ENCODE results near the gene NPHP1. TPM values are rescaled to one million over a fixed set of nuclear protein-coding genes. Genes with fewer than 3 reads are reported as not detected.

Gene NPHP1
- total and polyA plus RNA-seq, 2 of the 4 experiments (the other 2 are of a cell fraction), result 1.8 to 2.5 TPM

DNA sequence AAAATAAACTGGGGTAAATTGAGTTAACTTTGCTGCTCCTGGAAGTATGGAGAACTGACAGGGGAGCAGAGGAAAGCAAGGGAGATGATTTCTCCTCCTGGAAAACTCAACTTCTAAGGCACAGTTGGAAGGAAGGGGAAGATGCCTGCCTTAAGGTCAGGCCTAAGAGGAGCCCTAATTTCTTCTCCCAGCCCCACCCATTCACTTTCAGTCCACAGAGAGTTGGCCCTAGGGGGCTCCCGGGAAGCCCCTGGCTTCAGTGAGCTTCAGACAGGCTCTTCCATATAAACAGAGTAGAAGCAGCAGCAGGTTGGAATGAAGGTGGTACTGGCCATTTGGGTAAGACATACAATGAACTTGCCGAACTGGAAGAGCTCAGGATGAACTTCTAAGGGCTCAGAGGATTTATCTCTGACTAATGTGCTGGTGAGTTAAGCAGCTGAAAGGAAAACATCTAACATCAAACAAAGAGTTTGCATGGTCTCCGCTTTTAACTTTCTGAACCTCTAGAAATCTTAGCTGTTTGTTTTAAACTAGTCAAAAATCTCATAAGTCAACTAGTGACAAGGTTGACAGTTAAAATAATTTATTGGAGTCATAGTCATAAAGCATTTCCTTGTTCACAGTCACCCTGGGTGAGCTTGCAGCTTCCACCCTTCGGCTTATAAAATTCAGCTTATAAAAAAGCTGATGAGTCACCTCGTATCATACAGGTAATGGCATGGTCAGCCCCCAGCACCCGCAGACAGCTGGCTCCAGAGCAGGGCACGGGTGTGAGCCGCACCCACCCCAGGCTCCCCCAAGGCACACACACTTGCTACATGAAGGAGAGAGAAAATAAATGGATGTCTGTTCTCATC is 99.0 kb downstream of the NPHP1 start:
- H3K9ac ChIP-seq (ENCODE audit: low read depth, low read length), result peak overlapping the region; percentile 40; the same call in 1 of the 2 replicates
- peaks cover 0 to 4% of the 10 kb centered on the region in 2 experiments; a peak in 1 of 4 replicates for H3K79me1 ChIP-seq (ENCODE audit: low read depth in 1 of 2, low read length in 2 of 2)
- peak overlapping the region; percentile 96 for H2AK5ac ChIP-seq (ENCODE audit: low read depth, low read length)
- no peaks in the 10 kb centered on the region for H3K27me3 ChIP-seq (ENCODE audit: control insufficient read depth, insufficient read depth, low read length)
- POLR2A ChIA-PET (ENCODE audit: unreplicated experiment), result no interaction called here
- H4K8ac ChIP-seq (ENCODE audit: low read depth in 2 of 2, low read length in 2 of 2), result peak overlapping the region; percentile 63 to 80; a peak in 3 of 4 replicates
- peak overlapping the region; percentile 60 for H3K27ac ChIP-seq (ENCODE audit: insufficient read depth, low read length)
- H3K4ac ChIP-seq (ENCODE audit: low read depth, low read length), result peak overlapping the region; percentile 83
- no TSS peak for BruUV-seq (replicated peaks)
- peak overlapping the region; percentile 85 for H2BK120ac ChIP-seq (ENCODE audit: low read depth, low read length)
- TF ChIP-seq BHLHE40 (IDR thresholded peaks at IDR 0.05; ENCODE audit: low read depth, low read length) (0 out of 2 replicates have a peak, but pooled peaks have one; percentile 20), FOS (IDR thresholded peaks at IDR 0.05; ENCODE audit: low read depth, low read length) (peak; percentile 41; the same call in 1 of the 2 replicates)
- TF ChIP-seq, protein P1, sequence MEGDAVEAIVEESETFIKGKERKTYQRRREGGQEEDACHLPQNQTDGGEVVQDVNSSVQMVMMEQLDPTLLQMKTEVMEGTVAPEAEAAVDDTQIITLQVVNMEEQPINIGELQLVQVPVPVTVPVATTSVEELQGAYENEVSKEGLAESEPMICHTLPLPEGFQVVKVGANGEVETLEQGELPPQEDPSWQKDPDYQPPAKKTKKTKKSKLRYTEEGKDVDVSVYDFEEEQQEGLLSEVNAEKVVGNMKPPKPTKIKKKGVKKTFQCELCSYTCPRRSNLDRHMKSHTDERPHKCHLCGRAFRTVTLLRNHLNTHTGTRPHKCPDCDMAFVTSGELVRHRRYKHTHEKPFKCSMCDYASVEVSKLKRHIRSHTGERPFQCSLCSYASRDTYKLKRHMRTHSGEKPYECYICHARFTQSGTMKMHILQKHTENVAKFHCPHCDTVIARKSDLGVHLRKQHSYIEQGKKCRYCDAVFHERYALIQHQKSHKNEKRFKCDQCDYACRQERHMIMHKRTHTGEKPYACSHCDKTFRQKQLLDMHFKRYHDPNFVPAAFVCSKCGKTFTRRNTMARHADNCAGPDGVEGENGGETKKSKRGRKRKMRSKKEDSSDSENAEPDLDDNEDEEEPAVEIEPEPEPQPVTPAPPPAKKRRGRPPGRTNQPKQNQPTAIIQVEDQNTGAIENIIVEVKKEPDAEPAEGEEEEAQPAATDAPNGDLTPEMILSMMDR (conservative IDR thresholded peaks at IDR 0.05; ENCODE audit: low read depth, low read length), result no peak
- in situ Hi-C loops (cut with MboI; ENCODE audit: low sequenced_read_pairs) (no loop called here), dilution Hi-C loops (cut with HindIII; ENCODE audit: low sequenced_read_pairs, unreplicated experiment) (no loop called here), intact Hi-C loops (cut with micrococcal nuclease) (no loop called here)
- peaks cover 31% of the 10 kb centered on the region for H3K4me1 ChIP-seq (ENCODE audit: control insufficient read depth, insufficient read depth, low read length)
- peak overlapping the region; percentile 75 for H2BK20ac ChIP-seq (ENCODE audit: low read depth, low read length)
- H3K9me1 ChIP-seq (ENCODE audit: insufficient read depth, low read length), result peaks cover 34% of the 10 kb centered on the region
- H3K14ac ChIP-seq (replicated peaks; ENCODE audit: low read depth, low read length), result peak overlapping the region; percentile 75
- peak overlapping the region; percentile 75 for H3K18ac ChIP-seq (ENCODE audit: low read depth, low read length)
- CTCF ChIA-PET, result interaction anchor here (0.6 to 2.2 kb wide), 2 partner anchors 10 to 542 kb away, joined by 5 to 7 read pairs; partner anchors contain the start of gene MALL
- peak overlapping the region; percentile 14; the same call in 1 of the 2 replicates for H3K23ac ChIP-seq (ENCODE audit: low read depth, low read length)
- H3K4me3 ChIP-seq (ENCODE audit: insufficient read depth, low read depth, low read length), result no peak overlapping the region
- H2BK5ac ChIP-seq (ENCODE audit: low read depth, low read length, poor library complexity, severe bottlenecking), result peak overlapping the region; percentile 81
- WGBS, 2 experiments (ENCODE audit: extremely low coverage in 2 of 2, insufficient read length in 1 of 2), result no CpG with 5 or more reads among the region's 8 CpGs
- H3K4me2 ChIP-seq (ENCODE audit: low read depth, low read length), result peak overlapping the region; percentile 23
- DNase-seq, result peak; percentile 66
- no peaks in the 10 kb centered on the region for H3K9me3 ChIP-seq (ENCODE audit: control insufficient read depth, insufficient read depth, low read length)
- peak overlapping the region; percentile 88 for H4K91ac ChIP-seq (ENCODE audit: insufficient read depth, low read depth, low read length)
- H2AK9ac ChIP-seq (replicated peaks; ENCODE audit: low read depth, low read length, poor library complexity), result peak overlapping the region; percentile 11
- peak overlapping the region; percentile 54 for H2AFZ ChIP-seq (replicated peaks; ENCODE audit: low read length, poor library complexity)
- peak overlapping the region; percentile 81; the same call in 2 of the 3 replicates for H2BK15ac ChIP-seq (ENCODE audit: low read depth, low read length)
- no peak; the same call in 1 of the 2 replicates for ATAC-seq (ENCODE audit: low read depth)
- peak overlapping the region; percentile 83 for H4K5ac ChIP-seq (ENCODE audit: low read depth, low read length)
- H4K20me1 ChIP-seq (ENCODE audit: insufficient read depth, low read length), result no peaks in the 10 kb centered on the region
- H3K56ac ChIP-seq (ENCODE audit: extremely low read depth, insufficient read depth, low read length), result peak overlapping the region; percentile 35; the same call in 1 of the 2 replicates
- no peaks in the 10 kb centered on the region for H3K36me3 ChIP-seq (ENCODE audit: control insufficient read depth, insufficient read depth, low read length)
